GM21619 (cell line): ENCODE measurements around the gene PIP5K1B.

ENCODE experiments used
- ATAC-seq: cut with Tn5 transposase; IDR thresholded peaks from one replicate; pipeline ENCODE4 v1.9.1; 2021; ENCODE audit not compliant: unreplicated experiment

The PIP5K1B gene

GRCh38 chr9:68844631-68845612 lies 139.9 kb downstream of the PIP5K1B start:
- ATAC-seq, result peak; percentile 59

GRCh38 chr9:68847765-68848164 lies 142.7 kb downstream of the PIP5K1B start:
- ATAC-seq, result peak; percentile 37

- no peak for ATAC-seq
These were observed 146.6 kb downstream of the PIP5K1B start for GRCh38 chr9:68851657-68852056.

GRCh38 chr9:68852941-68853340 lies 147.9 kb downstream of the PIP5K1B start:
- no peak for ATAC-seq

- ATAC-seq, result no peak
These were observed 154.3 kb downstream of the PIP5K1B start for GRCh38 chr9:68859347-68859746.

- ATAC-seq, result no peak
These were observed 155.4 kb downstream of the PIP5K1B start for GRCh38 chr9:68860419-68860818.

- ATAC-seq, result no peak
These were observed 156.4 kb downstream of the PIP5K1B start for GRCh38 chr9:68861436-68861835.

GRCh38 chr9:68867066-68867465 lies 162.0 kb downstream of the PIP5K1B start:
- ATAC-seq, result no peak

- no peak for ATAC-seq
These were observed 164.0 kb downstream of the PIP5K1B start for GRCh38 chr9:68869022-68869421.

- no peak for ATAC-seq
These were observed 165.0 kb downstream of the PIP5K1B start for GRCh38 chr9:68870086-68870485.

GRCh38 chr9:68871236-68871635 lies 166.2 kb downstream of the PIP5K1B start:
- no peak for ATAC-seq

GRCh38 chr9:68872026-68872501 lies 167.0 kb downstream of the PIP5K1B start:
- ATAC-seq, result no peak

GRCh38 chr9:68873179-68873578 lies 168.1 kb downstream of the PIP5K1B start:
- no peak for ATAC-seq

- no peak for ATAC-seq
These were observed 171.2 kb downstream of the PIP5K1B start for GRCh38 chr9:68876273-68876672.

- no peak for ATAC-seq
These were observed 171.6 kb downstream of the PIP5K1B start for GRCh38 chr9:68876681-68877080.

- ATAC-seq, result no peak
These were observed 172.2 kb downstream of the PIP5K1B start for GRCh38 chr9:68877219-68877618.

GRCh38 chr9:68878450-68878849 lies 173.4 kb downstream of the PIP5K1B start:
- ATAC-seq, result no peak

- ATAC-seq, result no peak
These were observed 178.2 kb downstream of the PIP5K1B start for GRCh38 chr9:68883224-68883623.

GRCh38 chr9:68887232-68887631 lies 182.2 kb downstream of the PIP5K1B start:
- no peak for ATAC-seq

GRCh38 chr9:68894502-68894901 lies 189.5 kb downstream of the PIP5K1B start:
- ATAC-seq, result no peak

- ATAC-seq, result peak; percentile 94
These were observed 190.9 kb downstream of the PIP5K1B start for GRCh38 chr9:68895741-68896478.

- ATAC-seq, result no peak
These were observed 191.4 kb downstream of the PIP5K1B start for GRCh38 chr9:68896486-68896885.
